ENCODE results near the gene CCDC47.
A peak's percentile ranks its signal among the peaks of the same experiment; 100 is the strongest.
"Not testable (repeated sequence)": the region's sequence is repeated elsewhere in the genome, so short reads cannot be mapped to it uniquely, and the experiment has no call there.

CCDC47 gene, protein sequence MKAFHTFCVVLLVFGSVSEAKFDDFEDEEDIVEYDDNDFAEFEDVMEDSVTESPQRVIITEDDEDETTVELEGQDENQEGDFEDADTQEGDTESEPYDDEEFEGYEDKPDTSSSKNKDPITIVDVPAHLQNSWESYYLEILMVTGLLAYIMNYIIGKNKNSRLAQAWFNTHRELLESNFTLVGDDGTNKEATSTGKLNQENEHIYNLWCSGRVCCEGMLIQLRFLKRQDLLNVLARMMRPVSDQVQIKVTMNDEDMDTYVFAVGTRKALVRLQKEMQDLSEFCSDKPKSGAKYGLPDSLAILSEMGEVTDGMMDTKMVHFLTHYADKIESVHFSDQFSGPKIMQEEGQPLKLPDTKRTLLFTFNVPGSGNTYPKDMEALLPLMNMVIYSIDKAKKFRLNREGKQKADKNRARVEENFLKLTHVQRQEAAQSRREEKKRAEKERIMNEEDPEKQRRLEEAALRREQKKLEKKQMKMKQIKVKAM

DNA sequence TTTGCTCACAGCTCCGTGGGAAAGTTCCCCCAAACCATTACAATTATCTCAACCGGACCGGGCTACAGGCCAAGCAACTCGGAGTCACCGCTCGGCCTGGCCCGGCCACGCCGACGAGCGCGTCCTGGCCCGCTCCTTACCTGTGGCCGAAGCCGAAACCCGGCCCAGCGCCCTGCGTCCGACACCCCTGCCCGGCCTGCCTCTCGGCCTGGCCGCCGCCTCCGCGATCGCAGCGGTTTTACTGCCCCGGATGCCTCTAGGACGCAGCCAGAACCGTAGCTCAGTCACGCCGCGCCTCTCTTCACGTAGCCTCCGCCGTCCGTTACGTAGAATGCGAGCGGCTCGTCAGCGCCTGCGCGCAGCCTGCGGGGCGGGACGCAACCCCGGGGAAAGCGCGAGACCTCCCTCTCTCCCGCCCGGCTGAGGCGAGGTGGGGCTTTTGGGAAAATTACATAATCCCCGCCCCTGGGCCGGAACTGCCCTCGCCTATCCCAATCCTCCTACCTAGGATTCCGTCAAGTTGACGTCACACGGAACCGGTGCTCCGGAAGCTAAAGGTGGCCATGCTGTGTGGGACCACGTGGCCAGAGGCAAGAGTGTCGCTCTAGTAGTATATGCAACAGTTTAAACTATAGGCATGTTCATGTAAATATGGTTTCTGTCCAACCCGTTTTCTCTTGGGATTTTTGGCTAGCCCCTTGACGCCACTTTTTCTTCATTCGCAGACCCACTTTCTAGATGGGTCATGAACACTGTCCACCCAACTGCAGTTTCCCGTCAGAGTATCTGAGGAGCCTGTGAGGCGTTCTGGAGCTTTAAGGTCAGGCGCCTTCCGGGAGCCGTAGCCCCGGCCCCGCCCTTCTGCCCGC is at the start of gene CCDC47:
Gene CCDC47 (minus strand): TSS at position 326 of the 869 bp plus-strand sequence. CDS start 7,422 bp downstream, outside the sequence.
- peak; percentile 86 to 97 (median 96) for DNase-seq (ENCODE audit: low read depth in 3 of 3)

DNA sequence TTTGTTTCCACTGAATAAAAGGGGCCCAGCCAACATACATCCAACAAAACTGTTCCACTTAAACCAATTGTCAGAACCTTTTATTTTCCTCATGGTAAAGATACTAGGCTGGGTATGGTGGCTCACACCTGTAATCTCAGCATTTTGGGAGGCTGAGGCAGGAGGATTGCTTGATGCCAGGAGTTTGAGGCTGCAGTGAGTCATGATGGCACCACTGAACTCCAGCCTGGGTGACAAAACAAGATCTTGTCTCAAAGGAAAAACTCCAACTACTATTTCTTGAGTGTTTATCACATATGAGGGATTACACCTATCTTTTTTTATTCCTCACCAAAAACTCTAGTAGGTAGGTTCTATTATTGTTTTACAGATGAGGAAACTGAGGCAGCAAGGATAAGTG is 49.1 kb upstream of the CCDC47 start:
- no peak for DNase-seq (ENCODE audit: low read depth in 3 of 3)

DNA sequence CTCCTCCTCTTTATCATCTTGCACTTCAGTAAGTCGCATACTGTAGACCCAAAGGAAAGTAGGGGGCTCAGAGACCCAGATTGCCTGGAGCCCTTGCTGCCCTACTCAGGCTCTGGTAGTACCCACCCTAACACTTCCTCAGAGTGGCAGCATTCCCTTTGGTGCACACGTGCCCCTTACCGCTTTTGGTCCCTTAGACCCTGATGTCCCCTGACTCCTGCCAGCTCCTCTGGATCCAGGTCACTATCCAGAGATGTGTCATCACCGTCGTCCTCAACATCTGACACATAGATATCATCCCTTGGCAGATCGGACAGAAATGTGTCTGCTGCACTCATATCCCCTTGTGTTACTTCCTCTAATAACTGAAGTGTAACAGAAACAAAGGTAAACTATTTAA is 48.4 kb upstream of the CCDC47 start:
- no peak for DNase-seq (ENCODE audit: low read depth in 3 of 3)

DNA sequence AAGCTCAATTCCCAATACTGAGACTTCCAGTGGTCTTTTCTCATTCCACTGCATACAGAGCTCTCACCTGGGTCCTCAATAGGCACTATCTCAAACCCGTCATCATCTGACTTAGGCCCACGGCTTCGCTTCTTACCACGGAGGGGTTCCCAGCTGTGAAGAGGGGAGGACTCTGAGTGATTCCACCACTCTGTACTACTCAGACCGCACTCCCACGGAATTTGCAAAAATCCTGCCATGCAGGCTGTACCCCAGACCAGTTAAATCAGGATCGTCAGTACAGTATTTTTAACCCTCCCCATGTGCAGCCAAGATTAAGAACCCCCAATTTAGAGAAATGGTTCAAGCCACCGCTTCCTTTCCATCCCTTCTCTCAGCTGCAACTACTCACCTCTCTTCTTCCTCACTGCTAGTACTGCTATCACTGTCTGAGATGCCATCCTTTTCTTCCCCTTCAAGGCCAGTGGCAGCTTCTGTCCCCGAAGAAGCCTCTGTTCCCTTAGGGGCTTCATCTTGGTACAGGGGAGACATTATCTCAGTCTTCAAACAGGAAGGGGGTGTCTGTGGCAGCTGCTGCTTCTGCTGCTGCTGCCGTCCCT is 47.7 kb upstream of the CCDC47 start:
- no peak for DNase-seq (ENCODE audit: low read depth in 3 of 3)

DNA sequence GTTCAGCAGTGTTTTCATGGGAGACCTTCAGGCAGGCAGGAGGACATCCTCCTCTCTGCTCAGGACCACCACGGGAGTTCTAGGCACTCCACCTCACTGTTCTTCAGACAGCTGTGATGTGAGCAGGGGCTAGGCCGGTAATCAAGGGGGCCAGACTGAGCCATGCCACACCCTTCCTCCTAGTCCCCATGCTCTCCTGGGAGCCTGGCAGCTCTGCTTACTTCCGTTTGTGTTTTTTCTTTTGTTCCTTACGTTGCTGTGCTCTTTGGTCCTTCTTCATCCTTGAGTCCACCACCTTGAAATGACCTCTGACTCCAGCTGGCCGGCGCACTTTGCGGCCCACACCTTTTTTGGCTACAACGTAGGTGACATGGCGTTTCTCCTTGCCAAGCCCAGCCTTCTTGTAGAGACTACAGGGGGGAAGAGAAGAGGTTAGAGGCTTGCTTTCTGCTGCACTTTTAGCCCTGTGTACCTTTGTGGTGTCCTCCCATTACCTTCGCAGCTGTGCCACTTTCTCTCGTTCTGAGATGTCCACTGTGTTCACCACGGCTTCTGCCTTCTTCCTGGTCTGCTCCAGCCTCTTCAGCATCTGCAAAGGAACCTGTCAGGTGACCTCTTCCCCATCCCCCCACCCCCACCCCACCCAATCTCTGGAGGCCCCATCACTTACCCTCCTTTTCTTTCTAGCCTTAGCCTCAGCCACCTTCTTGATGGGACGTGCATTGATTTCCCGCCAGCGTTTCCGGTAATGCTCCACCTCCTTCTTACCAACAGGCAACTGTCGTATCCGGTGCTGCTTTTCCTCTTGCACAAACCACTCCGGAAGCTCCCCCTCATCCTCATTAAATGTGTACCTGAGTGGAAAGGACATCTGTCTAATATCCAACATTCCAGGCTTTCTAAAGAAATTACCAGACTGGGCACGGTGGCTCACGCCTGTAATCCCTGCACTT is 46.5 kb upstream of the CCDC47 start:
- DNase-seq (ENCODE audit: low read depth in 3 of 3): no peak

DNA sequence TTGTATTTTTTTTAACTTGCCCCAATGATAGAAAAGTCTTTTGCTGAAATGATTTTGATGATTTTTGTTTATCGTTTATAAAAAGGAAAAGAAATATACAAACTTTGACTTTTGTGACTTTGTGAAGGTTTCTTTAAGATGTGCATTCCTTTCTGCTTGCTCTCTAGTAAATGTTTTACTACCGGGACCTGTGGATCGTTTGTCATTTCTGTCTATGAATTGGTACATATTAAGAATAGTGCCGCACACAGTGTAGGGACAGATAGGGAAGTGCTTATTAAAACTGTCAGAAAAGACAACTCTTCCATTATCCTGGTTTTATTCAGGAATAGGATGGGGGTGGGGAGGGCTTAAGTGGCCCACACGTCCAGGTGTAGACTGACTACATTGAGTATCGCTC is 45.7 kb upstream of the CCDC47 start:
- no peak for DNase-seq (ENCODE audit: low read depth in 3 of 3)

DNA sequence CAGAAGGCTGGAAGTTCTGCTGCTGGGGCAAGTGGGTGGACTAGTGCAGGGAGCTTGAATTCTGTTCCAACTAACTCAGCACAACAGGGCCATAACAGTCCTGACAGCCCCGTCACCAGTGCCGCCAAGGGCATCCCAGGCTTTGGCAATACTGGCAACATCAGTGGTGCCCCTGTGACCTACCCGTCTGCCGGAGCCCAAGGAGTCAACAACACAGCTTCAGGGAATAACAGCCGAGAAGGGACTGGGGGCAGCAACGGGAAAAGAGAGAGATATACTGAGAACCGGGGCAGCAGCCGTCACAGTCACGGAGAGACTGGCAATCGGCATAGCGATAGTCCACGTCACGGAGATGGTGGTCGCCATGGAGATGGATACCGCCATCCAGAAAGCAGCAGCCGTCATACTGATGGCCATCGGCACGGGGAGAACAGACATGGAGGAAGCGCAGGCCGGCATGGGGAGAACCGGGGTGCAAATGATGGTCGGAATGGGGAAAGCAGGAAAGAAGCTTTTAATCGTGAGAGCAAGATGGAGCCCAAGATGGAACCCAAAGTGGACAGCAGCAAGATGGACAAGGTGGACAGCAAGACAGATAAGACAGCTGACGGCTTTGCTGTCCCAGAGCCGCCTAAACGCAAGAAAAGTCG is 44.5 kb upstream of the CCDC47 start:
- no peak for DNase-seq (ENCODE audit: low read depth in 3 of 3)

DNA sequence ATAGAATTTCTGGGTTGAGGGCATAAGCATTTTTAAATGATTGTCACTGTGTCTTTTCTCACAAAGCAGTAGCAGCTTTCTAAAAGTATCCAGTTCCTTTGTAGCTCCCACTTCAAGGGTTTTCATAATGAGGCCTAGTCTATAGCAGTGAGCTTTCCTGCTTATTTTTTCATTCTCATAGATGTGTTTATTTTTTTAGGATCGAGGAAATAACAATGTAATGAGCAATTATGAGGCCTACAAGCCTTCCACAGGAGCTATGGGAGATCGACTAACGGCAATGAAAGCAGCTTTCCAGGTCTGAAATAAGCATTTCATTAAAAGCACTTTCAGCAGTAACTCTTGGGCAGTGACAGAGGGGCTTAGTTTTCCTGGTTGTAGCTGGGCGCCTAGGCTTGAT is 43.3 kb upstream of the CCDC47 start:
- no peak for DNase-seq (ENCODE audit: low read depth in 3 of 3)

DNA sequence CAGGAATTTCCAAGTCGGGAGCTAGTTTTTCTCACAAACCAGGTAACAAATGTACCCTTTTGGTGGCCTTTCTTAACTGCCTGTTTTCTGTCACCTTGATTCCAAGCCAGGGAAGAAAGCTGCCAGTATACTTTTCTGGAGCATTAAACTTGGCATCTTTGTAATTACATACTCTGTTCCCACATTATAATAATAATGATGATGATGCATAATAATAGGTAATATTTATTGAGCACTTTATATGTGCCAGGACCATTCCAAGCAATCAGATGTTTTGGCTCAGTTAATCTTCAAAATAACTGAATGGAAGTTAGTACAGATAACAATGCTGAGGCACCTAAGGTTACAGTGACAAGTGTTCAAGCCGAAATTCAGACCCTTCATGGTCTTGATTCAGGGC is 42.7 kb upstream of the CCDC47 start:
- no peak for DNase-seq (ENCODE audit: low read depth in 3 of 3)

DNA sequence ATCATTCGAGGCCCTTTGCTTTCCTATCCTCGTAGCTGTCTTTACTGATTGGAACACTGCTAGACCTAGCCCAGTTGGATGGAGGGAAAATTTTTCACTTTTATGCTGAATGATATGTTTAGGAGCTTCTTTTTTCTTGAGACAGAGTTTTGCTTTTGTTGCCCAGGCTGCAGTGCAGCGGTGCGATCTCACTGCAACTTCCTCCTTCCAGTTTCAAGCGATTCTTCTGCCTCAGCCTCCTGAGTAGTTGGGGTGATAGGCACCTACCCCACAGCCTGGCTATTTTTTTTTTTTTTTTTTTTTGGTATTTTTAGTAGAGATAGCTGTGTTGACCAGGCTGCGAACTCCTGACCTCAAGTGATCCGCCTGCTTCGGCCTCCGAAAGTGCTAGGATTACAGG is 36.6 kb upstream of the CCDC47 start:
- no peak for DNase-seq (ENCODE audit: low read depth in 3 of 3)

DNA sequence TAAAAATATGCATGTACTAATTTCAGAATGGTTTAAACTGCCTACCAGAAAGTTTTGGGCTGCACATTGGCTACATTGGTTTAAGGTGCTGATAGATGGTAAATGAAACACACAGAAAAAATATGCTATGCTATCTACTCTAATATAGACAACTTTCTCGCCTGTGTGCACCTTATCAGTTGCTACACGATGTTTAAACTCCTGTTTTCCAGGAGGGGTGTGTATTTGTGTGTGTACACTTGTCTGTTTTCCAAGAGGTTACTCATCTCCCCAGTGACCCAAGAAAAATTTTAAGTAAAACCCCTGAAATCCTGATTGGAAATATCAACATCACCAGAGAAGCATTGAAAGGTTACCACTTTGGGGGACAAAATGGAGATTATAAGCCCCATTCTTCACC is 32.2 kb upstream of the CCDC47 start:
- DNase-seq (ENCODE audit: low read depth in 3 of 3): no peak

DNA sequence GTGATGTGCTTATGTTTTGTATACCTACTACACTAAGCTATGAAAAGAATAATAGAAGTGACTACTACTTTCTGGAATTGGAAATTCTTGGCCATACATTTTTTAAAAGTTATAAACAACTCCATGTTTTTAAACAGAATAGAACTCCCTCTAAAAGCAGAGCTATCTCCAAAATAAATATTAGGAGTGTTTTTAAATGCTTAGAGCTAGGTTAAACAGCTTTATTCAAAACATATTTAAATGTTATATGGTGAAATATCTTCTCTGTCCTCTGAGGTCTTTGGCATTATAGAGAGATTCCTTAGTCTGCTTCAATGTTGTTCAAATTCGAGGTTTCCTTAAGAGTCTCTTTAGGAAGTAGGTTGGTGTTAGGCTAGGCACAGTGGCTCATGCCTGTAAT is 30.9 kb upstream of the CCDC47 start:
- DNase-seq (ENCODE audit: low read depth in 3 of 3): no peak

DNA sequence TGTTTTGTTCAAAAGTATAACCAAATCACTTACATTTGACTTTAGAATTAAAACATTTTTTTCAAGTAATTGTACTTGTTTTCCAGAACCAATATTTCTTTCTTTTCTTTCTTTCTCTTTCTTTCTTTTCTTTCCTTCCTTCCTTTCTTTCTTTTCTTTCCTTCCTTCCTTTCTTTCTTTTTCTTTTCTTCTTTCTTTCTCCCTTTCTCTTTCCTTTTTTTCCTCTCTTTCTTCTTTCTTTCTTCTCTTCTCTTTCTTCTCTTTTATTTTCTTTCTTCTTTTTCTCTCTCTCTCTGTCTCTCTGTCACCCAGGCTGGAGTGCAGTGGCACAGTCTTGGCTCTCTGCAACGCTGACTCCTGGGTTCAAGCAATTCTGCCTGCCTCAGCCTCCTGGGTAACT is 27.4 kb upstream of the CCDC47 start:
- DNase-seq (ENCODE audit: low read depth in 3 of 3): no peak

DNA sequence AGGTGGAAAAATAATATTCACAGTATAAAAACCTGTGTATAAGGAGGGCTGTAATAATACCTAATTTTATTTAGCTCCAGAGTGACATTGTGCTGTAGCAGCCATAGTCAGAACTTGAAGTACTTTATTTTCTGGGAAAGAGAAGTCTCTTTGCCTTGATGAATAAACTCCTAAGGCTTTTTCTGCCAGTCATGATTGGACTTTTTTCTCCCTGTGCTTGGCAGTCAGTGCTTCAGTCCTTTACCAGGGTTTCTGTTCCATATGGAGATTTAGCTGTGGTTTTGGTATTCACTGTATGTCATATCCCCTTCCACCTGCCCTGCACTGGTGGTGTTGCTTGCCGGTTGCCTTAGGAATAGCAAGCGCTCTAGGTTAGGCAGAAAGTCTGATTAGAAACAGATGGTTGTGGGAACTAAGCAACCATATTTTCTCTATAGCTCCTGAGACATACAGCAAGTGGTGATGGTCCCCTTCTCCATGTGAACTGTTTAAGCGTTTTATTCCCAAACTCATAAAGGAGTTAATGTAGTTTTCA is 25.2 kb upstream of the CCDC47 start:
- no peak for DNase-seq (ENCODE audit: low read depth in 3 of 3)

DNA sequence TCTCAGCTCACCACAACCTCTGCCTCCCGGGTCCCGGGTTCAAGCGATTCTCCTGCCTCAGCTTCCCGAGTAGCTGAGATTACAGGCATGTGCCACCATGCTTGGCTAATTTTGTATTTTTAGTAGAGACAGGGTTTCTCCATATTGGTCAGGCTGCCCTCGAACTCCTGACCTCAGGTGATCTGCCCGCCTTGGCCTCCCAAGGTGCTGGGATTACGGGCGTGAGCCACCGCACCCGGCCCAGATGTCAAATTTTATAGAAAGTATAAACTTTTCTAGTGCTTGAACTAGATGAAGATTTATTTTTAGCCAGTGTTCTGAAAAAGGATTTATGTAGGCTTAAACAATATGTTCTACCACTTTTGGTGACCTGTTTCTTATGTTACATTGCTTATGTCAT is 23.0 kb upstream of the CCDC47 start:
- DNase-seq (ENCODE audit: low read depth in 3 of 3): not testable (repeated sequence)

DNA sequence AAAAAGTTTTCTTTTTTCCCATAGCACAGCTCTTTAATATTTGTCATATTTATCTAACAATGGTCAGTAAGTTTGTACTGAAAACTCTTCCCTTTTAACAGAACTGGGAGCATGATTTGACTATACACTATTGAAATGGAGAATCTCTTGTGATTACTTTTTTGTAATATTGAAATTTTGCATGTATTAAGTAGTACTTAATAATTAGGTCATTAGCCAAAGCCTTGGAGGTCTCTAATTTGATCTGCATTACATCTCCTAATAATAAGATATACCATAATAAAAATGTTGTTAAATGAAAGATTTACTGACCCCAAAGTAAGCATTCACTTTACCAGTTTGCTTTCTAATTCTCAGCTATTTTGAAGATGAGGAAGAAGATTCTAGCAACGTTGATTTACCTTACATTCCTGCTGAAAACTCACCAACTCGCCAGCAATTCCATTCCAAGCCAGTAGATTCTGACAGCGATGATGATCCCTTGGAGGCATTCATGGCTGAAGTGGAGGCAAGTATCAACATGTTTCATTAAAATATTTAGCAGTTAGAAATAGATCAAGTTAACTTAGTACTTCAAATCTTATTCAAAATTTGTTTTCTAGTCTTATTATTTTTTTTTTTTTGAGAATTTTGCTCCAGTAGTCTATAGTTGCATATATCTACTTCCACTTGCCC is 18.8 kb upstream of the CCDC47 start:
- no peak for DNase-seq (ENCODE audit: low read depth in 3 of 3)

DNA sequence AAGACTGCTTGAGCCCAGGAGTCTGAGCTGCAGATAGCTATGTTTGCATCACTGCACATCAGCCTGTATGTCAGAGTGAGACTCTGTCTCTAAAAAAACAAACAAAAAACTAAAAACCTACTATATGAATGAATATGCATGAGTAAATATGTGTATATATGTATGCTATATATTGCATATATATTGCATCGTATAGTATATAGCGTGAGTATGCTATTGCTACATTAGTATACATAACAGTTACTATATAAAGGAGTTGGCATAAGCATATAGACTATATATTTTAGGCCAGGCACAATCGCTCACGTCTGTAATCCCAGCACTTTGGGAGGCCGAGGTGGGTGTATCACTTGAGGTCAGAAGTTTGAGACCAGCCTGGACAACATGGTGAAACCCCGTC is 16.7 kb upstream of the CCDC47 start:
- DNase-seq (ENCODE audit: low read depth in 3 of 3): no peak

DNA sequence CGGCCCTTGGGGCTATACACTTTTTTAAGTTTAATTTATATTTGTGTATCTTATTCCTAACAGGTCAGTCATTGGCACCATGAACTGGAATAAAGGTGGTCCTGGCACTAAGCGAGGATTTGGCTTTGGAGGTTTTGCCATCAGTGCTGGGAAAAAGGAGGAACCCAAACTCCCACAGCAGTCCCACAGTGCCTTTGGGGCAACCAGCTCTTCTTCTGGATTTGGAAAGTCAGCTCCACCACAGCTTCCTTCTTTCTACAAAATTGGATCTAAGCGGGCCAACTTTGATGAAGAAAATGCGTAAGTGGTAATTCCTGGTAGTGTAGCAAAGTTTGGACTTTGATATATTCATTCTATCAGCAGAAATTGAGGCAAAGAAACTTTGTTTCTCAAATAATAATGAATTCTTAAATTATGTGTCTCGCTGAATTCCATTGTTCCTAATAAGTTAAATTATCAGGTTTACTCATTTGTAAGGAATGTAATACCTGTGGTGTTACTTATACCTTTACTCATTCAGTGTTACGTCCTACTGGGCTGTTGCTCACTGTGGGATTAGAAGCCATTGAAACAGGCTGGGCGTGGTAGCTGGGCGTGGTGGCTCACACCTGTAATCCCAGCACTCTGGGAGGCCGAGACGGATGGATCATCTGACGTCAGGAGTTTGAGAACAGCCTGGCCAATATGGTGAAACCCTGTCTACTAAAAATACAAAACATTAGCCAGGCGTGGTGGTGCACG is 13.7 kb upstream of the CCDC47 start:
- DNase-seq (ENCODE audit: low read depth in 3 of 3): no peak

DNA sequence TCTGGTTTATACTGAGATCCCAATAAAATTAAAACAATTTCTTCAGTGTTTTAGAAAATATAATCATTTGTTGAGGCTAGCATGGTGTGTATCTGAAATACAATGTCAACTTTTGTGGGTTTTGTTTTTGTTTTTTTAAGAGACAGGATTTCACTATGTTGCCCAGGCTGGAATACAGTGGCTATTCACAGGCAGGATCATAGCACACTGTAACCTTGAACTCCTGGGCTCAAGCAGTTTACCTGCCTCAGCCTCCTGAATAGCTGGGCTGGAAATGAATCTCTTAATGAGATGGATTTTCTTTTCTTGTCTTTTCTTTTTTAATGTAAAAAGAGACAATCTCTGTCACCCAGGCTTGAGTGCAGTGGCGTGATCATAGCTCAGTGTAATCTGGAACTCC is 12.7 kb upstream of the CCDC47 start:
- DNase-seq (ENCODE audit: low read depth in 3 of 3): no peak

All from stimulated activated CD4-positive, alpha-beta T cell treated with anti-CD3 and anti-CD28 coated beads, TNF-alpha, amount 100 ng/mL, for 4 hours (primary cell).